WTC11 (cell line): ENCODE measurements around the gene CLCNKB. TPM values are rescaled to one million over a fixed set of nuclear protein-coding genes. Genes with fewer than 3 reads are reported as not detected.

Experiments used
- ATAC-seq: fragments of 200-7000 bp; cut with Tn5 transposase; 2 replicates; pipeline ENCODE4 v1.10.0; 2021; ENCODE audit warnings: mild to moderate bottlenecking, moderate library complexity
- CTCF ChIA-PET: fragments of 300-600 bp; sonication (Branson Sonifier 250); formaldehyde crosslinking; loops from one replicate; lab custom pipeline; 2021; ENCODE audit warnings: antibody characterized with exemption; lab: Charles Lee
- POLR2A ChIA-PET: fragments of 350-600 bp; sonication (Branson Sonifier 250); formaldehyde crosslinking; loops from one replicate; lab custom pipeline; 2021; ENCODE audit warnings: antibody characterized with exemption; lab: Charles Lee
- DNase-seq: peaks from one replicate; pipeline ENCODE4 v3.0.0; 2021; ENCODE audit warnings: low spot score
- H3K27ac Mint-ChIP-seq: 2 replicates; pipeline ENCODE4 v1.8.0; 2021; ENCODE audit warnings: mixed read lengths
- H3K27me3 Mint-ChIP-seq: 2 replicates; pipeline ENCODE4 v1.8.0; 2021; ENCODE audit warnings: low read depth, mild to moderate bottlenecking, moderate library complexity, mixed read lengths
- H3K36me3 Mint-ChIP-seq: 2 replicates; pipeline ENCODE4 v1.8.0; 2021; ENCODE audit warnings: mixed read lengths
- H3K4me1 Mint-ChIP-seq: 2 replicates; pipeline ENCODE4 v1.8.0; 2022; ENCODE audit warnings: mixed read lengths
- H3K4me3 Mint-ChIP-seq: 2 replicates; pipeline ENCODE4 v1.8.0; 2021; ENCODE audit warnings: mild to moderate bottlenecking, moderate library complexity, mixed read lengths
- H3K9me3 Mint-ChIP-seq: 2 replicates; pipeline ENCODE4 v1.8.0; 2021; ENCODE audit warnings: mixed read lengths
- ATF2 ChIP-seq: sonication (generic); formaldehyde crosslinking; IDR thresholded peaks from 2 replicates; pipeline ENCODE4 v1.8.1; 2022; ENCODE audit warnings: low read depth, missing genetic modification reagents, borderline replicate concordance
- CBFB ChIP-seq: sonication (generic); formaldehyde crosslinking; IDR thresholded peaks from 2 replicates; pipeline ENCODE4 v1.8.1; 2022; ENCODE audit warnings: mild to moderate bottlenecking, low read depth, missing genetic modification reagents
- E2F5 ChIP-seq: sonication (generic); formaldehyde crosslinking; IDR thresholded peaks from 2 replicates; pipeline ENCODE4 v1.8.1; 2022; ENCODE audit warnings: mild to moderate bottlenecking, moderate library complexity, missing genetic modification reagents
- ELF4 ChIP-seq: sonication (generic); formaldehyde crosslinking; IDR thresholded peaks from 2 replicates; pipeline ENCODE4 v1.8.1; 2022; ENCODE audit warnings: low read depth, mild to moderate bottlenecking, moderate library complexity, missing genetic modification reagents
- ESRRA ChIP-seq: sonication (generic); formaldehyde crosslinking; IDR thresholded peaks from 2 replicates; pipeline ENCODE4 v1.8.1; 2022; ENCODE audit warnings: mild to moderate bottlenecking, missing genetic modification reagents, borderline replicate concordance
- ETV6 ChIP-seq: sonication (generic); formaldehyde crosslinking; IDR thresholded peaks from 2 replicates; pipeline ENCODE4 v1.8.1; 2022; ENCODE audit warnings: mild to moderate bottlenecking, missing genetic modification reagents
- JUN ChIP-seq: sonication (generic); formaldehyde crosslinking; IDR thresholded peaks from 2 replicates; pipeline ENCODE4 v1.8.0; 2023; ENCODE audit warnings: mild to moderate bottlenecking, missing genetic modification reagents
- NFATC4 ChIP-seq: fragments of 250-450 bp; sonication (Bioruptor Pico); IDR thresholded peaks from 2 replicates; pipeline ENCODE4 v1.9.0; 2021; ENCODE audit warnings: mild to moderate bottlenecking
- NFE2L1 ChIP-seq: sonication (generic); formaldehyde crosslinking; IDR thresholded peaks from 2 replicates; pipeline ENCODE4 v1.8.1; 2023; ENCODE audit warnings: missing genetic modification reagents
- NR2C2 ChIP-seq: sonication (generic); formaldehyde crosslinking; IDR thresholded peaks from 2 replicates; pipeline ENCODE4 v1.8.0; 2022; ENCODE audit warnings: mild to moderate bottlenecking, missing genetic modification reagents
- NR3C1 ChIP-seq: sonication (generic); formaldehyde crosslinking; conservative IDR thresholded peaks from 2 replicates; pipeline ENCODE4 v1.8.1; 2023; ENCODE audit warnings: low read depth, mild to moderate bottlenecking, missing genetic modification reagents
- PRDM15 ChIP-seq: sonication (generic); formaldehyde crosslinking; IDR thresholded peaks from 2 replicates; pipeline ENCODE4 v1.8.0; 2022; ENCODE audit warnings: missing genetic modification reagents
- SMAD4 ChIP-seq: sonication (generic); formaldehyde crosslinking; IDR thresholded peaks from 2 replicates; pipeline ENCODE4 v1.8.0; 2022; ENCODE audit warnings: mild to moderate bottlenecking, missing genetic modification reagents
- SP1 ChIP-seq: sonication (generic); formaldehyde crosslinking; conservative IDR thresholded peaks from 2 replicates; pipeline ENCODE4 v1.8.1; 2022; ENCODE audit warnings: missing genetic modification reagents
- STAT6 ChIP-seq: sonication (generic); formaldehyde crosslinking; conservative IDR thresholded peaks from 2 replicates; pipeline ENCODE4 v1.8.1; 2023; ENCODE audit warnings: mild to moderate bottlenecking, low read depth, missing genetic modification reagents, moderate library complexity
- TEAD1 ChIP-seq: sonication (generic); formaldehyde crosslinking; IDR thresholded peaks from 2 replicates; pipeline ENCODE4 v1.8.0; 2022; ENCODE audit warnings: mild to moderate bottlenecking, missing genetic modification reagents
- USF2 ChIP-seq: sonication (generic); formaldehyde crosslinking; IDR thresholded peaks from 2 replicates; pipeline ENCODE4 v1.8.1; 2023; ENCODE audit warnings: mild to moderate bottlenecking, missing genetic modification reagents, moderate library complexity
- ZNF138 ChIP-seq: sonication (generic); formaldehyde crosslinking; conservative IDR thresholded peaks from 2 replicates; pipeline ENCODE4 v1.8.1; 2022; ENCODE audit warnings: mild to moderate bottlenecking, moderate library complexity, missing genetic modification reagents
- ZNF317 ChIP-seq: sonication (generic); formaldehyde crosslinking; IDR thresholded peaks from 2 replicates; pipeline ENCODE4 v1.8.1; 2023; ENCODE audit warnings: low read depth, mild to moderate bottlenecking, moderate library complexity, missing genetic modification reagents, borderline replicate concordance
- ZNF532 ChIP-seq: fragments of 250-450 bp; sonication (Bioruptor Pico); IDR thresholded peaks from 2 replicates; pipeline ENCODE4 v1.9.0; 2021; ENCODE audit warnings: mild to moderate bottlenecking, borderline replicate concordance
- ZNF671 ChIP-seq: fragments of 250-450 bp; sonication (Bioruptor Pico); IDR thresholded peaks from 2 replicates; pipeline ENCODE4 v1.8.0; 2021; ENCODE audit warnings: mild to moderate bottlenecking
- total RNA-seq: library from RNA; stranded (reverse); gene quantifications from 3 replicates; pipeline ENCODE4 v1.2.3, GENCODE V29; 2021

Gene CLCNKB
- total RNA-seq, 1 experiment from 2014 or later = 1.8 TPM

DNA sequence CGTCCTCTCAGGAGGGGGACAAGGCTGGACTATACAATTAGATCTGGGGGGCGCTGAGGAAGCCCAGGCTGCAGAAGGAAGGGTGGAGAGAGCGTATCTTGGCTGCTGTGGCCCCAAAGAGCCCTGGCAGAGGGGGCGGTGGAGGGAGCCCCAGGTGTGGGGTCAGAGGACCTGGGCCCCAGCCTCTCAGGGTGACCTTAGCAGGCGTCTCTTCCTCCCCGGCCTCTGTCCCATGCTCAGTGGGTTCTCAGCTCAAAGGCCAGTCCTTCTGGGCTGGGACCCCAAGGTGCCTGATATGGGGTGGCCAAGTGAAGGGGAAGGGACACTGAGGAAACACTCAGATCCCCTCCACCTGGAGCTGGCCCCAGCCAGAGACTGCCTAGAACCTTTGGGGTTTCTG lies 28.0 kb downstream of the CLCNKB start:
- ATAC-seq (no peak), DNase-seq (no peak)
- no peaks in the 10 kb centered on the region for H3K9me3 Mint-ChIP-seq
- 0 out of 2 replicates have a peak overlapping the region, but pooled peaks have one; percentile 48 for H3K4me3 Mint-ChIP-seq
- POLR2A ChIA-PET = no interaction called here
- peaks cover 15% of the 10 kb centered on the region for H3K4me1 Mint-ChIP-seq
- TF ChIP-seq PRDM15 (CRISPR knock-in tag) = no peak
- peaks cover 45% of the 10 kb centered on the region for H3K27me3 Mint-ChIP-seq
- H3K36me3 Mint-ChIP-seq = no peaks in the 10 kb centered on the region
- CTCF ChIA-PET = interaction anchor here (0.9 to 3.4 kb wide), 5 partner anchors 11 to 280 kb away, joined by 3 to 43 read pairs (median 7); no protein-coding TSS in a partner anchor
- no peak overlapping the region for H3K27ac Mint-ChIP-seq

DNA sequence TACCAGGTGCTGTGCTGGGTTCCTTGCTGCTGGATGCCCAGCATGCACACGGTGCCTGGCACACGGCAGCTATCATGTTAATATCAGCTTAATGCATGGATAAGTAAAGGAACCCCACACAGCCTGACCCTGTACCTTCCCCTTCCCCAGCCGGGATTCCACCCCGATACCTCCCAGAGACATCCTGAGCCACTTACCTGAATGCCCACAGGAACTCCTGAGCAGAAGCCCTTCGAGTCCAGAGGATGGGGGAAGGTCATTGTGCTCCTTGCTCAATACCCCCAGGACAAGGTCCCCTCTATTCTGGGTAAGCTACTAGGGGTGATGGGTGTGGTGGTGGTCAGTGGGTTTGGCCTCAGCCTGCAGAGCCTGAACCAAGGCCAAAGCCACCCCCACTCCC lies 28.5 kb downstream of the CLCNKB start:
- H3K27me3 Mint-ChIP-seq = peaks cover 47% of the 10 kb centered on the region
- H3K4me3 Mint-ChIP-seq = peak overlapping the region; percentile 48; the same call in 1 of the 2 replicates
- no peaks in the 10 kb centered on the region for H3K9me3 Mint-ChIP-seq
- DNase-seq (no peak), ATAC-seq (no peak)
- POLR2A ChIA-PET = no interaction called here
- no peaks in the 10 kb centered on the region for H3K36me3 Mint-ChIP-seq
- TF ChIP-seq SP1 = no peak
- no peak for TF ChIP-seq ETV6 (CRISPR knock-in tag)
- no peak for TF ChIP-seq ELF4 (CRISPR knock-in tag)
- no peak for TF ChIP-seq ZNF317 (CRISPR knock-in tag)
- TF ChIP-seq ZNF671 (CRISPR knock-in tag) = no peak
- no peak for TF ChIP-seq NFATC4 (CRISPR knock-in tag)
- TF ChIP-seq E2F5 (CRISPR knock-in tag) = no peak
- no peak for TF ChIP-seq STAT6 (CRISPR knock-in tag)
- no peak for TF ChIP-seq TEAD1 (CRISPR knock-in tag)
- TF ChIP-seq SMAD4 = no peak
- TF ChIP-seq NFE2L1 (CRISPR knock-in tag) = no peak
- TF ChIP-seq NR2C2 (CRISPR knock-in tag) = no peak
- TF ChIP-seq USF2 (CRISPR knock-in tag) = no peak
- TF ChIP-seq JUN (CRISPR knock-in tag) = no peak
- TF ChIP-seq ZNF532 (CRISPR knock-in tag) = no peak
- no peak for TF ChIP-seq CBFB
- TF ChIP-seq ESRRA = no peak
- TF ChIP-seq ZNF138 (CRISPR knock-in tag) = no peak
- no peak for TF ChIP-seq ATF2
- TF ChIP-seq NR3C1 = no peak
- H3K4me1 Mint-ChIP-seq = peaks cover 15% of the 10 kb centered on the region
- CTCF ChIA-PET = interaction anchor here (0.7 to 3.4 kb wide), 8 partner anchors 10 to 290 kb away, joined by 3 to 43 read pairs (median 7); no protein-coding TSS in a partner anchor
- H3K27ac Mint-ChIP-seq = no peak overlapping the region
